Measurements from ENCODE around the gene MED13L.
A peak's percentile ranks its signal among the peaks of the same experiment; 100 is the strongest.

Gene MED13L

DNA sequence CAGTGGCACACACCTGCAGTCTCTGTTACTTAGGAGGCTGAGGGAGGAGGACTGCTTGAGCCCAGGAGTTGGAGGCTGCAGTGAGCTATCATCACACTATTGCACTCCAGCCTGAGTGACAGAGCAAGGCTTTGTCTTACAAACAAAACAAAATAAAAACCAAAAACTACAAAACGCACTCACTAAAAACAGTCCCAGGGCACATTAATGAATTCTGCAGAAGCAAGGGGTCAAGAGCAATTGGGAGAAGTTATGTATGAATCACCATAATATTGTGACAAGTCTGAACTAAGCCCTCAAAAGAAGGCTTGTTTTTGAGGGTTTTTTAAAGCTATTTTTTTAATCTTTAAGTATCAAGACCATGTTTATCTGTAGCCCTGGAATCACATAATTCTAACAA, 201.1 kb downstream of the MED13L start:
- DNase-seq = no peak

DNA sequence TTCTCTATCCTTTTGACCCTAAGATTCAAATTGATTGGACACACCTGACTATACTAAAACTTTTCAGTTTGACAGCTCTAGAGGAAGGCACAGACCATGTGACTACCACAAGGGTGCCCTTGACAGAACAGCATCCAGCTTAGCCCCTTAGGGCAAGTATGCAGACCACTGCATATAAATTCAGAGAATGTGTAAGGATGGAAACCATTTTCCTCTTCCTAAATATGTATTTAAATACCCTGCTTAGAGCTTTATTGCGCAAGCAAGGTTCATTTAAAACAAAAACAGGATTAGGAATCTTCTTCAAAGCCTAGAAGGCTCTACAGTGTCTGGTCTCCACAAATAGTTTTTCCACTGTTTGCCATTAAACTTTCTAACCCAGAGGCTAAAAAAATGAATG, 202.8 kb downstream of the MED13L start:
- no peak for DNase-seq

DNA sequence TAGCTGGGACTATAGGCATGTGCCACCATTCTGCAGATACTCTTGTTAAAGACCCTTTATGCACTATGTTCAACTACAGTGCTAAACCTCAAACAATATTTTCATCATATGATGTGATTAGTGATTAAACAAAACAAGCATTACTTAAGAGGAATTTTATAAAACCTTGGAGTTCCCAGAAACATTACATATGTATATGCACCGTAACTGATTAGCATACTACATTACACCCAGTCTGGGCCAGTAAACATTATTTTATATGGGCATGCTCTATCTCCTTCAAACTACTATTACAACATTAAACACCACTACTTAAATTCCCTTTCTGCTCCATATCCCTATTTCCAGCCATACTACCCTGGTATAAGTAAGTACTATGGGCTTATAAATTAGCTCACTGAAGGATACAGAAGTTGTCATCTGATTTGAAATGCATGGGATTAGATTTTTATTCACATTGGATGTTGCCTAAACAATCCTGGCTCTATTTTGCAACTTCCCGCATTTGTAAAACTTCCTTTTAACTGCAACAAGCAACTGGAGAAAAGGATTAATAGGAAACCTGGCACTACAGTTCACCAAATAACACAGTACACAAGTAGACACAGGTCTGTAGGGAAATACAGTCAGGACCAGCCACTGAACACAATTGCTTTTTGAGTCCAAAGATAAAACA, 205.8 kb downstream of the MED13L start:
- no peak for DNase-seq

DNA sequence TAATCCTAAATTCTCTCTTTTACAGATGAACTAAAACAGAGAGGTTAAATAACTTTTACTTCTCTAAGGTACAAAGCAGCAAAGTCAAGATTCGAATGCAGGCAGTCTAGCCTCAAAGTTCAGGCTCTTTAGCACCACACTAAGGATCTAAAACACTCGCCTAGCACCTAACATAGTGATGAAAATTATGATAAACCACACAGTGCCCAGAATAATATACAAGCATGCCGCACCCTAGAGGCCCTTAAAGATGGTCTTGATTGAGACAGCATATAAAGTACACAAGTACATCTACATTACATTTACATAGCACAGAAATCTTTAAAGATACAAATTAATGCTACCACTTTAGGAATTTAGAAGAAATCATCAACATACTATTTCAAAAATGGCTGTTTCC, 207.0 kb downstream of the MED13L start:
- DNase-seq = no peak

DNA sequence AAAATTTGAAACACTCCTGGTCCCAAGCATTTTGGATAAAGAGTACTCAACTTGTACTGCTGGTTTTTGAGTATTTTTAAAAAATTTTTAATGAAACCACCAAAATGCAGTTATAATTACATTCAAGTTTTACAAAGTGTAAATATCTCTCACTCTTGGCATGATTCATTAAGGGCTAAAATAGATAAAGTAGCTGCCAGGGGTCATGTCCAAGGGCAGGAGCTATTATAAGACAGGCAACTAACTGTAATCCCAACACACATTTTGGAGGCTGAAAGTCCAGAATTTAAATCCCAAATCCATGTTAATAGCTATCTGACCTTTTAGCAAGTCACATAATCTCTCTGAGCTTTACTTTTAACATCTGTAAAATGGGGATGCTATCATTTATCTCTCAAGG, 207.6 kb downstream of the MED13L start:
- DNase-seq = no peak

DNA sequence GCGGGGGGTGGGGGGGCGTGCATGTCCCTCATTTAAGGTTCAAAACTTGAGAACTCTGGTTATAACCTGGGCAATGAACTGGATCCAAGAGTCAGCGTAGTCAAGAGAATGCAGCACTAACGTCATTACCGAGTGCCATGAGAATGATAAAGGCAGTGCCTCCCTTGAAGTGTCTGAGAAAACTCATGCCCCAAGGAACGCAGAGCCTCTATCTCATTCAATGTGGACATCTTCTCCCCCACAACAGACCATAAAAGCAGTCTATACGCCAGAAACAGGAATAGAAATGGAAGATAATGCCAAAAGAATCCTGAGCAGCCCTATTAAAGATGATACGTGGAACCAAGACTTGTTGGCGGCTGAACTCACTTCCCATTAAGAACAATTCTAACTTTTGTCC, 208.6 kb downstream of the MED13L start:
- DNase-seq = no peak

DNA sequence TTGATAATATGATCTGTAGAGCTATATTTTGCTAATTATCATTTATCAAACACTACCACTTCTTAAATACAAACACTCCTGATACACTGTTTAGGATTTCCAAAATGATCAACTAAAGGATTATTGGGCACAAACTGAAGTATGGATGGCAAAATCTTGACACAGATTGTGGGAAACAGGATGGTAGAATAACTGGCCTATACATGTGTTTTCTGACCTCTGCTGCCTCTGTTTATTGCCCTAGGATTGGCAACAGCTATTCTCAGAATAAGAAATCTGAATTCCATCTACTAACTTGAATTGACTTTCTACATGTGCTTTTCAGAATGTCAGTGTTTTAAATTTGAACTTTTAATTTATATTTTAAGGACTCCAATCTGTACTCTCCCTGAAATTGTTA, 209.1 kb downstream of the MED13L start:
- no peak for DNase-seq

DNA sequence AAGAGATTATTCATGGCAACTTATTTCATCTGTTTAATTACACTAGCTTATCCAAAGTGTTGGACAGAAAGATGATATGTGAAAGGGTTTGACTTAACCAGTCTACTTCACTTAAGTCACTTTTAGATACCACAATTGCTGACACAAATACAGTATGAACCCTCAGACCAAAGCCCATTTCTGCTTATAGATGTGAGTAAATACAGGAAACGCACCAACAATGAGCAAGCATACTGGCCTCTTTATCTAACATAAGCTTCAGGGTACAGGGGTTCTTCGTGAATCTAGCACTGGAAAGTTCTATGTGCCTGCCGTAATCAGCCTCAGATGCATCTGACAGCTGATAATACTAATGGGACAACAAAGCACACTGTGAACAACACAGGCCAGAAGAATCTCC, 209.6 kb downstream of the MED13L start:
- no peak for DNase-seq

DNA sequence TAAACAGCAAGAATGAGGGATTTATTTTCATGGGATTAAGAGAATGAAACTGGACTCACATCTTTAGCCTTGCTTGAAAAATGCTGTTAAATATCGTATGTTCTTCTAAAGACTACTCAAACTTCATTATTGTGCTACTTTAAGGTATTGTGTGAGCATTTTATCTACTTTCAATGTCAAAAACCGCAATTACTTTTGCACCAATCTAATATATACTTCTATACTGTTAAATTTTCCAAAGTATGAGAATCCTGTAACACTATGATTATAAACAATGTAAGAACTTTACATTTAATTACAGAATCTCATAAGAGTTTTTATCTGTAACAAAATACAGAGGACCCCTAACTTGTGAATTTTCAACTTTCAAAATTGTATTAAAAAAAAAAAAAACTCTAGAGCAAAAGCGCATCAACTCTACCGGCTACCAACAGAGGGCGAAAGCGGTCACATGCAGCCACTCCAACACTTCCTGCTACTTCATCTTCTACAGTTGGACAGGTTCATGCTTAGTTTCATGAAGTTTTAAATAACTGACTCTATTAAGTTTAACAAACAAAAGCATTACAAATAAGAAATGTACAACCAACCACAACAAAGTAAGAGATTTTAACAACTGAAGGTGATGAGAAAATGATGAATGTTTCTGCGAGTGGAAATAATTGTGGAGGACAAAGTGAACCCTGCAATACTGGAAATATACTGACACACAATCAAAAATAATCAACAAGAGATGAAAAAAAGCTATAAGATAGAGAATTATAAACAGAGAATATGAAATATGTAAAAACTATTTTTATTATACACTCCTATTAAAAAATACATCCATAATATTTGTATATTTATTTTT, 210.9 kb downstream of the MED13L start:
- DNase-seq = peak; percentile 50 to 63

DNA sequence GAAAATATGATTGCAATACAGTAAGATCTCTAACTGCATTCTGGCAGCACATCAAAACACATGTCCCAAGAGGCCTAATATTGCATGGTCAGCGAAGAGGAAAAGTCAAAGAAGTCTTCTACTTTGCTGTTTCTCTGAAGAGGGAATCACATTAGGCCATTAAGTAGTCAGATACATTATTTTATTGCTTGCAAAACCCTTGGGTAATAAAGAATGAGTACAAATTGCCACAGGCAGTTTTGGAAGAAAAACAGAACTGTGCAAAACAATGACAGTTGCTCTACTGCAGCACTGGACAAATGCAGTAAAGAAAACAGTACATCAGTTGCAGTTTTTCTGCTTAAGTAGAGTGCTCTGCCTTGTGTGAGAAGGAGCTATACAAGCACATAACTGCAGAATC, 211.9 kb downstream of the MED13L start:
- DNase-seq = no peak

DNA sequence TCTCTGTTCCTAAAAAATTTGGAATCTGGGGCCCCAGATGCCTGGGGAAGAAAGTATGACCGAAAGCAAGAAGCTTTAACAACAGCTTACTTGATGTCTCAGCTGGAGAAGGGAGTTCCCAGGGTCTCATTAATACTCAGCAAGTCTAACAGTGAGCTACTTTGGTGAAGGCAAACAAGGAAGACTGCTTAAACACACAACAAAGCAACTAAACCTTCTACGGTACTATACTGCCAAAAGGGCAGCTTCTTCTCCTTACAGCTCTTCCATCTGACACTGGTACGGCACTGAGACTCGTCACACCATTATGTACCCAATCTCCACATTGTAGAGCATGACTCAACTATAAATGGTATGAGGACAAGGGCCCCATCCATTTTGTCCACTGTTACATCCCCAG, 213.0 kb downstream of the MED13L start:
- DNase-seq = no peak

DNA sequence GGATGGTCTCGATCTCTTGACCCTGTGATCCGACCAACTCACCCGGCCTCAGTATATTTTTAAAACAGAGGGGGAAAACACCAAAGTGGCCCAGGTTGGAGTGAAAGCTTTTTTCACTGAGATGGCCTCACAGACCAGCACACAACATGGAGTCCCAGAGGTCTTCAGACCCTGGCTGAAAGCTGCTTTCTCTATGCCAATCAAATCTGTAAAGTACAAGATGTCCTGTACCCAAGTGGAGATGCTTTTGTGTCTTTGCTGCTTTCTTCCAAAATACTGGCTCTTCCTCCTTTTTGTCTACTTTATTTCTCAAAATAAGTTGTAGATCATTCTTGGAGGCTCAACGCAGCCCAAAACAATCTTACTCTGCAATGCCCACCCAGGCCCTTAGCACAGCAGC, 214.8 kb downstream of the MED13L start:
- no peak for DNase-seq

DNA sequence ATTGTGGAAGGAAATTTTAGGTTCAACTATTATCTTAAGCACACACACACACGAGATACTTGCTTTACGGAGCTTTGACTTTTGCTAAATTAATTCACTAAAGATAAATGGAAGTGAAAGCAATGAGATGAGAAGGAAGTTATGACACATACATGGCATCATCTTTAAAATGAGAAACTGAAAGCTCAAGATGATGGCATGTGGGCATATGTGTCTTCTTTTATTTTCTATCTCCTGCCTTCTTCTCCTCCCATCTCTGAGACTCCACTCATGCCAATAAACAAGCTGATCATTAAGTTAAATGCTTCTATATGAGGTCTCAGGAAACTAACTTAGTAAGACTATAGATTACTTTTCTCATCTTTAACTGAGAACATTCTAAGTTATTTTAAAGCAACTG, 216.7 kb downstream of the MED13L start:
- DNase-seq = peak in 1 of 2 donors; percentile 64

DNA sequence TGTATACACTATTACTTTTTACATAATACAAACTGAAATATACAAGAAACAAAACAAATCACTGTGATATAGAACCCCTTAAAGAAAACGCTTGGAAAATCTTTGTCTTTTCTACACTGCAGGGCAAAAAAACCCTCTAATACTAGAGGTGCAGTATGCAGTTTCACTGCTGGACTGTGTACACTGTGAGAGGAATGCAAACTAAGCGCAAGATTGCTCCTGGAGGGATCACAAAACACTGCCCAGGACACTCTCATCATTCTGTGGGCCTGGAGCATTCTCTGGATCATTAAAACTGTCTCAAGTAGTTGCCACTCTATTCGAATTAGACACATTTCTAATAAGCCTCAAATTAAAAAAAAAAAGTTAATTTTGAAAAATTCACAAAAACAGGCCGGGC, 217.6 kb downstream of the MED13L start:
- DNase-seq = no peak

DNA sequence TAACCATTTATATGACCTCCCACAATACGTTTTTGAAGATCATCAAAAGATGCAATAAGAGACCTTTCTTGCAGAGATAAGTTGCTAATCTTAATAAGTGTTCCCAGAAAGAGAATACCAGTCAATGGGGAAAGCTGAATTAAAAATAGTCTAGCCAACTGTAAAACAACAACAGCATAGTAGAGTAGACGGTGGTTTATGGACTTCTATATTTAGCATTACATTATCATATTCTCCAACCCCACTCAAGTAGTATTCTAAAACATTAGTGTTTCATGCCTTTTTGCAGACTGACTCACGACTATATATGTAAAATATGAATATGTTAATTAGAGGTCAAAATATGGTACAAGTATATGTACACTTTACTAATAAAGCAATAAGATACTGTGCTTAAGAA, 218.9 kb downstream of the MED13L start:
- DNase-seq = no peak

DNA sequence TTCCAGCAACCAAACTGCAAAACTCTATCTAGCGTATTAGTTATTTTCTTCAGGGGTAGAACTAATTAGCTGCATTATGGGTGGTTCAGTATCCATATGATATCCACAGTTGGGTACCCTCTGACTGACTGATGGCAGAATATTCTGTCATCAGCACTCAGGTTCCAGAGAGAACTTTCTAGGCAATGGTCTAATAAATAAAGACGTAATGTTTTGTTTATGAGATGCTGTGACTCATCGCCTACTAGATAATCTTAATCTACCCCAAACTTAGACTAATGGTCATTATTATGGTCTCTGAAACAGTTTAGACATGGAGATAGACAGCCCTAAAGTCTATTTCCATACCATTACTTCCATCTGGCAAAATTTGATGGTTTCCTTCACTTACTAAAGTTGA, 220.1 kb downstream of the MED13L start:
- no peak for DNase-seq

DNA sequence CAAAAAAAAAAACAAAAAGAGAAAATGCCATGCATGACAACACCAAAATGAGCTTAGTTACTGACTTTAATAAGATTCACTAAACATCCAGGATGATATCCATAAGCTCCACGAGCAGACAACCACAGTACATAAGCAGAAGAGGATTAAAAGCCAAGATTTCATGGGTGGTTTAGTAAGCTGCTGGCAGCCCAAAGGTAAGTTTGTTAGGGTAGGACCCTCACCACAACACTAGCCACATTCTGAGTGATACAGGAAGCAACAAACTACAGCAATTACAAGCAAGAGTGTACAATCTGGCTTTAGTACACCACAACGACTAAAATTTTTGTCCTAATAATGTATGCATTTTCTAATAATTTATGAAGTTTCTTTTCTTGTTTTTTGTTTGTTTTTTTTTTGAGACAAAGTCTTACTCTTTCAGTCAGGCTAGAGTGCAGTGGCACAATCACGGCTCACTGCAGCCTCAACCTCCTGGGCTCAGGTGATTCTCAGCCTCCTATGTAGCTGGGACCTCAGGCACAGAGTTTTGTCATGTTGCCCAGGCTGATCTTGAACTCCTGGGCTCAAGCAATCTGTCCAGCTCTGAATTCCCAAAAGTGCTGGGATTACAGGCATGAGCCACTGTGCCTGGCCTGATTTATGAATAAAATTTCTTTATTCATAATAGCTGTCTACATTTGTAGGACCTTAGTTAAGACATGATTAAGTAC, 221.4 kb downstream of the MED13L start:
- DNase-seq = no peak

DNA sequence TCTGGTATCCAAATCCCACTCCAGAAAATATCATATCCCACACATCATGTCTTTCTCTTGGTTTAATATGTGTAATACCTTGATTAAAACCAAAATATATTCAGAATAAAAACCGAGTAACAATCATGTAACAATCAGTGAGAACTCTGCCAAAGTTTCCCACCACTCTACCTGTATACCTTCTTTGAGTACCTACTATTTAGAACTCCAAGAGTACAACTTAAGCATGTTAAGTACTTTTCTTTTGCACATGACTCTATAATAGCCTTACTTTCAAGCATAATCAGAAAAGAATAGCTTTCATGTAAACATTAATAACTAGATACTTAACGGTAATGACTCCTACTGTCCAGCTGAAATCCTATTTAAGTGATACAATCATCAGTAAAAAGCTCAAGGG, 223.2 kb downstream of the MED13L start:
- no peak for DNase-seq

DNA sequence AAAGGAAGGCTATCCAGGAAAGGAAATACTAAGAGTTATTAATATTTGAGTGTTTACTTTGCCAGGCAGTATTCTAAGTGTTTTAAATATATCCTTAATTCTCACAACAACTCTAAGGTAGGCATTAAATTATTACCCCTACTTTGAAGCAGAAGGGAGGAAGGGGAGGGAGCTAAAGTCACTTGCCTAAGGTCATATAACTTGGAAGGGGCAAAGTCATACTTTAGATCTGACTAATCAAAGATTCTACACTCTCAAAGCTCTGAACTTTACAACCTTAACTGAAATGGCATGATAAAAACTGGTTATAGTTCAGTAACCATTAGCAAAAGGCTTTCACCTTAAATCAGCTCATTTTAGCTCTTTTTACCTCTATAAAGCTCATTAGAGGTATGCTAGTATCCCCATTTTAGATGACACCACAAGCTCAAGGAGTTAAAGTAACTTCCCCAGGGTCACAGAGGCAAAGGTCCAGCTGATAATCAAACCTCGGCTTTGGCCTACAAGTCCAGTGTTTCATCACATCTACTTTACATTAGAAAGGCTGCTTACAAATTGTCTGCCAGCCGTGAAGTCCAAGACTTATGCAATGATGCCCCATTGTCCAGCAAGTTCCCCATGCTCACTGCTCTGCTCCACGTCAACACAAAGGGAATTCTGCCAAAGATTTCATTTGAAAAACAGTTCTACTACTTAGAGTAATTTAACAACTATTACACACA, 223.9 kb downstream of the MED13L start:
- no peak for DNase-seq

DNA sequence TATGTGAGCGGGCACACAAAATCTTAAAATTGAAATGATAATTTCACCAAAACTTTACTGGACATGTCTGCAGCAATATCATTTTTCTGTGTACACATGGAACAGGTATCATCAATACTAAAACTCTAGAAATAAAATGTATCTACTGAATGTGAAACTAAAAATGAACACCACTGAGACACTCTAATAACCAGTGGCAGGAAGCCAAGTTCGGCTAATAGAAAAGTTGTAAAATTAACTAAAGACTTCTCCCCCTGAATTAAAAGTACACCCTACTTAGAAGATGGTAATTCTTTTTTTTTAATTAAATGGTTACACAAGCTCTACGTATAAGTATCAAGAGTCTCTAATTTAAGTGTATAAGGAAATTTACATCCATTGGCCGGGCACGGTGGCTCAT, 227.2 kb downstream of the MED13L start:
- no peak for DNase-seq

DNA sequence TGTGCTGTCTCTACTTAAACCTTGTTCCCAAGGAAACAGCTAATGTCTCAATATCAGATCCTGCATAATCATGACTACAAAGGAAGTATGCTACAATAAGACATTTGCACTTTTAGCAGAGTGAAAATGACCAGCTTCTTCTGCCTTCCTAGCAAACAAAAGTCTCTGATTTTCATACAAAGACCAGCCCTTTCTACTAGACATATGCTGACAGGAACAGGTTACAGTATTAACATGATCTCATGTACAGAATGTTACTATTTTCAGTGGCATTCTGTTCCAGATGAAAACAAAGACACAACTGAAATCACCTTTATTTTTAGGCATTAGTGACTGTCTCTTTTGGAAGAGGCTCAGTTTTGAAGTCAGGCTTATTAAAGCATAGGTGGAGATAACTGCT, 228.6 kb downstream of the MED13L start:
- no peak for DNase-seq

DNA sequence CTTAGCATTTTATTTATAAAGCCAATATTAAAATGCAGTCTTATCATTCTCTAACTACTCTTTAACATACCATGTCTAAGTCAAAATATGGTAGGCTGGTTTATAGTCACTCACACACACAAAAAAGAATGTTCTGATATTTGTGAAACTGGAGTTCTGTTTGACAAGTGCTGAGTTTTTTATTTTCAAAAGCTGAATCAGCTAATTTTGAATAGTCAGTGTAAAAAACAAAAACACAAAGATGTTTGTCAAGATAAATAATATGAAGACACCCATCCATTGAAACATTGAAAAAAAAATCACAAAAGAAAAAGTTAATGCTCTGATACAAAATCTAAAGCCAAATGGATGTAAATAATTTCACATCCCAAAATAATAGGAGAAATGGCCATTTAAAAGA, 231.5 kb downstream of the MED13L start:
- DNase-seq = no peak

DNA sequence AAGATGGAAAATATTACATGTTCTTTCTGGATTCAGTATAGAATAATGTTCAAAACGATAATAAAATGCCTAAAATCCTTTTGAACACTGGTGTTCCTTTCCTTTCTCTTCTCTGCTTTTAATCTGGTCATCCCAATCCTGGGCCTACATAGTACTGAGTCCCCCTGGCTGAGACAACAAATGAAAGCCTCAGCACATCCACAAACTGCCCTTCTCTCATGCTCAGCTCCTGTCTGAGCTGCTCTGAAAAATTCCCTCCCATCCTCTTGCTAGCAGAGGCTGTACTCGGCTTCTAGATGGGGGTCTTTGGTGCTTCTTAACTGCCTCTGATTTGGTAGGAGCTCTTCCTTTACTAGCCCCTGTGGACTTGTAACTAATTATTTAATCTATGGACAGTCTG, 232.3 kb downstream of the MED13L start:
- no peak for DNase-seq

All from CD4-positive, alpha-beta T cell treated with Interferon alpha-2 for 1 hour (primary cell).